HepG2 (cell line): ENCODE results near the gene LIMA1. TPM values are rescaled to one million over a fixed set of nuclear protein-coding genes. Genes with fewer than 3 reads are reported as not detected.

Source experiments
- BHLHE40 ChIP-seq: IDR thresholded peaks from 2 replicates; pipeline ENCODE4 v1.6.1; 2011; ENCODE audit warnings: low read length, improper control_type of control experiment
- CBFB ChIP-seq: sonication (generic); formaldehyde crosslinking; IDR thresholded peaks from 2 replicates; pipeline ENCODE4 v1.4.0; 2020; ENCODE audit warnings: missing genetic modification reagents
- CHD2 ChIP-seq: IDR thresholded peaks from 2 replicates; pipeline ENCODE4 v1.6.1; 2011; ENCODE audit warnings: low read depth, low read length, improper control_type of control experiment
- CHD4 ChIP-seq: fragments of 200-600 bp; sonication (generic); IDR thresholded peaks from 2 replicates; pipeline ENCODE4 v1.7.0; 2017; ENCODE audit warnings: mild to moderate bottlenecking, low read length, borderline replicate concordance
- ELF3 ChIP-seq: IDR thresholded peaks from 2 replicates; pipeline ENCODE4 v1.6.1; 2016; ENCODE audit warnings: missing genetic modification reagents, missing compliant biosample characterization
- ETV5 ChIP-seq: IDR thresholded peaks from 2 replicates; pipeline ENCODE4 v1.6.1; 2018; ENCODE audit warnings: missing biosample characterization, missing genetic modification reagents, inconsistent platforms, borderline replicate concordance
- HES4 ChIP-seq: sonication (generic); formaldehyde crosslinking; IDR thresholded peaks from 2 replicates; pipeline ENCODE4 v1.9.0; 2021; ENCODE audit warnings: mild to moderate bottlenecking, missing genetic modification reagents, borderline replicate concordance
- JUND ChIP-seq: sonication (generic); formaldehyde crosslinking; IDR thresholded peaks from 2 replicates; pipeline ENCODE4 v1.8.0; 2022; ENCODE audit warnings: mild to moderate bottlenecking, missing genetic modification reagents
- LCORL ChIP-seq, 2 experiments: fragments of 450-650 bp in 1 of 2; sonication (generic) in 1 of 2; formaldehyde crosslinking in 1 of 2; IDR thresholded peaks; 2 replicates each; pipeline versions ENCODE4 v1.5.0 to v1.6.1; 2017 to 2020; ENCODE audit warnings: antibody characterized with exemption in 1 of 2, missing genetic modification reagents in 1 of 2
- MATR3 ChIP-seq: sonication (generic); formaldehyde crosslinking; IDR thresholded peaks from 2 replicates; pipeline ENCODE4 v1.4.0; 2020; ENCODE audit warnings: missing genetic modification reagents
- NCOA1 ChIP-seq: sonication (generic); formaldehyde crosslinking; IDR thresholded peaks from 2 replicates; pipeline ENCODE4 v1.9.0; 2021; ENCODE audit warnings: missing genetic modification reagents
- NKX3-1 ChIP-seq: sonication (generic); formaldehyde crosslinking; IDR thresholded peaks from 2 replicates; pipeline ENCODE4 v1.5.0; 2020; ENCODE audit warnings: missing genetic modification reagents
- POLR2AphosphoS2 ChIP-seq: IDR thresholded peaks from 2 replicates; pipeline ENCODE4 v1.6.1; 2011; ENCODE audit warnings: low read depth, low read length, improper control_type of control experiment
- RBM22 ChIP-seq: fragments of 200-400 bp; formaldehyde crosslinking; optimal IDR thresholded peaks from 2 replicates; pipeline ENCODE3; 2017; ENCODE audit warnings: mild to moderate bottlenecking, low read length, moderate library complexity
- RFXAP ChIP-seq: sonication (generic); formaldehyde crosslinking; IDR thresholded peaks from 2 replicates; pipeline ENCODE4 v1.4.0; 2020; ENCODE audit warnings: missing genetic modification reagents, borderline replicate concordance
- SNRNP70 ChIP-seq: fragments of 200-400 bp; formaldehyde crosslinking; IDR thresholded peaks from 2 replicates; pipeline ENCODE4 v1.6.1; 2017; ENCODE audit warnings: mild to moderate bottlenecking, low read depth, low read length, moderate library complexity
- YEATS2 ChIP-seq: sonication (generic); formaldehyde crosslinking; IDR thresholded peaks from 2 replicates; pipeline ENCODE4 v1.4.0; 2020; ENCODE audit warnings: missing genetic modification reagents, borderline replicate concordance
- ZNF264 ChIP-seq: sonication (generic); formaldehyde crosslinking; IDR thresholded peaks from 2 replicates; pipeline ENCODE4 v1.4.0; 2020; ENCODE audit warnings: missing genetic modification reagents
- ZNF547 ChIP-seq: sonication (generic); formaldehyde crosslinking; IDR thresholded peaks from 2 replicates; pipeline ENCODE4 v1.5.1; 2020; ENCODE audit warnings: mild to moderate bottlenecking, missing genetic modification reagents
- ZNF558 ChIP-seq: sonication (generic); formaldehyde crosslinking; IDR thresholded peaks from 2 replicates; pipeline ENCODE4 v1.9.0; 2022; ENCODE audit warnings: mild to moderate bottlenecking, missing genetic modification reagents, borderline replicate concordance
- ZNF563 ChIP-seq: sonication (generic); formaldehyde crosslinking; IDR thresholded peaks from 2 replicates; pipeline ENCODE4 v1.8.0; 2022; ENCODE audit warnings: mild to moderate bottlenecking, moderate library complexity, missing genetic modification reagents
- ZNF605 ChIP-seq: sonication (generic); formaldehyde crosslinking; IDR thresholded peaks from 2 replicates; pipeline ENCODE4 v1.8.0; 2022; ENCODE audit warnings: mild to moderate bottlenecking, missing genetic modification reagents
- ZNF614 ChIP-seq: IDR thresholded peaks from 2 replicates; pipeline ENCODE4 v1.6.1; 2018; ENCODE audit warnings: missing biosample characterization, missing genetic modification reagents, inconsistent platforms, borderline replicate concordance
- polyA plus RNA-seq, 8 experiments: library from polyadenylated mRNA; depleted of rRNA in 3 of 8; stranded (reverse) in 7 of 8; unstranded in 1 of 8; fragments of >200 nt; fragmentation: Illumina TruSeq in 4 of 8; extraction: Trizol in 4 of 8; gene quantifications; 2 replicates each; pipeline versions ENCODE4 v1.2.1 to v1.2.3, GENCODE V29; 2011 to 2016; ENCODE audit warnings: low read depth in 4 of 8, missing spikeins in 1 of 8, mixed read lengths in 1 of 8; ENCODE audit not compliant: insufficient read depth in 1 of 8
- total RNA-seq, 5 experiments: library from RNA; depleted of rRNA; stranded (reverse); fragments of >200 nt; fragmentation: Illumina TruSeq; extraction: Trizol; gene quantifications; 2 replicates each; pipeline ENCODE4 v1.2.3, GENCODE V29; 2016; ENCODE audit warnings: low read depth in 1 of 5
- TF ChIP-seq, protein P1 (sequence below): sonication (generic); formaldehyde crosslinking; IDR thresholded peaks from 2 replicates; pipeline ENCODE4 v1.4.0; 2020; ENCODE audit warnings: missing genetic modification reagents
- TF ChIP-seq, protein P2 (sequence below): sonication (generic); formaldehyde crosslinking; IDR thresholded peaks from 2 replicates; pipeline ENCODE4 v1.9.0; 2022; ENCODE audit warnings: missing genetic modification reagents, mild to moderate bottlenecking, borderline replicate concordance

Gene LIMA1
- total and polyA plus RNA-seq, 2 of the 13 experiments (the other 11 are each of a cell fraction or from before 2014, with no cell fraction given) = 13.0 to 19.8 TPM

DNA sequence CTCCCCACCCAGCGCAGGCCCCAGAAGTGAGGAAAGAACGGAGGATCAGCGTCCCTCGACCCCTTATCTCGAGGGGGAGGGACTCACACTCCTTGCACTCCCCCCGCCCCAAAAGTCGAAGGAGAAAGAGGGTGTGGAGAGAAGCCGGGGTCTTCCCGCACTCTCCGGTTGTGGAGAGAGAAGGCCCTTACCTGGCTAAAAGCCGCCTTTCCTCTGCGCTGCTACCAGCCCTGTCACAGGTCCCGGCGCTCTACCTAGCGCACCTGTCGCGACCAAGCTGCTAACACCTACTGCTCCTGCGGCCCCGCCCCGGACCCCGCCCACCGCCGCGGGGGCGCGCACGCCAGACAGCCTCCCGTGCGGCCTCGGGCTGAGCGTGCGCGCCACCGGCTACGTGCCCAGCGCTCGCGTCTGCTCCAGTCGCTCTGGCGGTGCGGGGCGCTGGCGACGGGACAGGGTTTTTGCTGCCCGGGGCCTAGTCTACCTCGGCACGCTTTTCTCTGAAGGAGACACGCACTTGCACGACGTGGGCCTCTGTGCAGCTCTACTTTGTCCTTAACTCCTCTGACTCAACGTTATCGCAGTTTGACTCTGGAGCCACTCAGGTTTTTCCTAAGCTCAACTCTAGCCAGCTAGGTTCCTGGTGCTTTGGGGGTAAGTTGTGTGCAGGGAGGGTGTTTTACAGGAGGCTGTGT, at the start of gene LIMA1 (continued):
- peak; percentile 23 for TF ChIP-seq BHLHE40
- TF ChIP-seq MATR3 = no peak
- TF ChIP-seq NKX3-1 (CRISPR knock-in tag) = no peak; the same call in 1 of the 2 replicates
- no peak for TF ChIP-seq SNRNP70
- no peak for TF ChIP-seq RBM22
- peak; percentile 92; the same call in 1 of the 2 replicates for TF ChIP-seq ZNF558 (CRISPR knock-in tag)
- no peak for TF ChIP-seq ZNF614
- no peak for TF ChIP-seq ETV5
- peak; percentile 82; the same call in 1 of the 2 replicates for TF ChIP-seq RFXAP (CRISPR knock-in tag)
- TF ChIP-seq NCOA1 (CRISPR knock-in tag) = no peak
- TF ChIP-seq CBFB = no peak
- peak; percentile 73 for TF ChIP-seq ZNF547 (CRISPR knock-in tag)
- TF ChIP-seq HES4 (CRISPR knock-in tag) = peak; percentile 28; the same call in 1 of the 2 replicates
- TF ChIP-seq, protein P1, sequence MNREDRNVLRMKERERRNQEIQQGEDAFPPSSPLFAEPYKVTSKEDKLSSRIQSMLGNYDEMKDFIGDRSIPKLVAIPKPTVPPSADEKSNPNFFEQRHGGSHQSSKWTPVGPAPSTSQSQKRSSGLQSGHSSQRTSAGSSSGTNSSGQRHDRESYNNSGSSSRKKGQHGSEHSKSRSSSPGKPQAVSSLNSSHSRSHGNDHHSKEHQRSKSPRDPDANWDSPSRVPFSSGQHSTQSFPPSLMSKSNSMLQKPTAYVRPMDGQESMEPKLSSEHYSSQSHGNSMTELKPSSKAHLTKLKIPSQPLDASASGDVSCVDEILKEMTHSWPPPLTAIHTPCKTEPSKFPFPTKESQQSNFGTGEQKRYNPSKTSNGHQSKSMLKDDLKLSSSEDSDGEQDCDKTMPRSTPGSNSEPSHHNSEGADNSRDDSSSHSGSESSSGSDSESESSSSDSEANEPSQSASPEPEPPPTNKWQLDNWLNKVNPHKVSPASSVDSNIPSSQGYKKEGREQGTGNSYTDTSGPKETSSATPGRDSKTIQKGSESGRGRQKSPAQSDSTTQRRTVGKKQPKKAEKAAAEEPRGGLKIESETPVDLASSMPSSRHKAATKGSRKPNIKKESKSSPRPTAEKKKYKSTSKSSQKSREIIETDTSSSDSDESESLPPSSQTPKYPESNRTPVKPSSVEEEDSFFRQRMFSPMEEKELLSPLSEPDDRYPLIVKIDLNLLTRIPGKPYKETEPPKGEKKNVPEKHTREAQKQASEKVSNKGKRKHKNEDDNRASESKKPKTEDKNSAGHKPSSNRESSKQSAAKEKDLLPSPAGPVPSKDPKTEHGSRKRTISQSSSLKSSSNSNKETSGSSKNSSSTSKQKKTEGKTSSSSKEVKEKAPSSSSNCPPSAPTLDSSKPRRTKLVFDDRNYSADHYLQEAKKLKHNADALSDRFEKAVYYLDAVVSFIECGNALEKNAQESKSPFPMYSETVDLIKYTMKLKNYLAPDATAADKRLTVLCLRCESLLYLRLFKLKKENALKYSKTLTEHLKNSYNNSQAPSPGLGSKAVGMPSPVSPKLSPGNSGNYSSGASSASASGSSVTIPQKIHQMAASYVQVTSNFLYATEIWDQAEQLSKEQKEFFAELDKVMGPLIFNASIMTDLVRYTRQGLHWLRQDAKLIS (CRISPR knock-in tag) = no peak
- 0 out of 2 replicates have a peak, but pooled peaks have one; percentile 6 for TF ChIP-seq ELF3
- no peak for TF ChIP-seq JUND (CRISPR knock-in tag)
- TF ChIP-seq LCORL (IDR thresholded peaks at IDR 0.05) = no peak
- peak; percentile 50; the same call in 1 of the 2 replicates for TF ChIP-seq LCORL (CRISPR knock-in tag; IDR thresholded peaks at IDR 0.05)
- TF ChIP-seq CHD2 = no peak
- TF ChIP-seq, protein P2, sequence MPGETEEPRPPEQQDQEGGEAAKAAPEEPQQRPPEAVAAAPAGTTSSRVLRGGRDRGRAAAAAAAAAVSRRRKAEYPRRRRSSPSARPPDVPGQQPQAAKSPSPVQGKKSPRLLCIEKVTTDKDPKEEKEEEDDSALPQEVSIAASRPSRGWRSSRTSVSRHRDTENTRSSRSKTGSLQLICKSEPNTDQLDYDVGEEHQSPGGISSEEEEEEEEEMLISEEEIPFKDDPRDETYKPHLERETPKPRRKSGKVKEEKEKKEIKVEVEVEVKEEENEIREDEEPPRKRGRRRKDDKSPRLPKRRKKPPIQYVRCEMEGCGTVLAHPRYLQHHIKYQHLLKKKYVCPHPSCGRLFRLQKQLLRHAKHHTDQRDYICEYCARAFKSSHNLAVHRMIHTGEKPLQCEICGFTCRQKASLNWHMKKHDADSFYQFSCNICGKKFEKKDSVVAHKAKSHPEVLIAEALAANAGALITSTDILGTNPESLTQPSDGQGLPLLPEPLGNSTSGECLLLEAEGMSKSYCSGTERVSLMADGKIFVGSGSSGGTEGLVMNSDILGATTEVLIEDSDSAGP = peak; percentile 55; the same call in 1 of the 2 replicates
- no peak for TF ChIP-seq ZNF563 (CRISPR knock-in tag)
- no peak for TF ChIP-seq POLR2AphosphoS2
- TF ChIP-seq ZNF264 (CRISPR knock-in tag) = 0 out of 2 replicates have a peak, but pooled peaks have one; percentile 34
- peak; percentile 59; the same call in 1 of the 2 replicates for TF ChIP-seq YEATS2 (CRISPR knock-in tag)
- no peak; the same call in 1 of the 2 replicates for TF ChIP-seq CHD4
- TF ChIP-seq ZNF605 (CRISPR knock-in tag) = peak; percentile 55; the same call in 1 of the 2 replicates
